Osteocyte (in vitro differentiated cells): ENCODE data around the gene DPP6. TPM values are rescaled to one million over a fixed set of nuclear protein-coding genes. Genes with fewer than 3 reads are reported as not detected.

ENCODE experiments used
- DNase-seq: peaks from one replicate; pipeline ENCODE4 v3.0.0; 2021; ENCODE audit warnings: mixed read lengths; ENCODE audit not compliant: unreplicated experiment; ENCODE audit errors: extremely low spot score
- H3K27ac Mint-ChIP-seq: one replicate; pipeline ENCODE4 v1.8.0; 2021; ENCODE audit warnings: mild to moderate bottlenecking, mixed read lengths; ENCODE audit not compliant: unreplicated experiment
- H3K27me3 Mint-ChIP-seq: one replicate; pipeline ENCODE4 v1.8.0; 2021; ENCODE audit warnings: mixed read lengths; ENCODE audit not compliant: unreplicated experiment
- H3K36me3 Mint-ChIP-seq: one replicate; pipeline ENCODE4 v1.8.0; 2021; ENCODE audit warnings: mixed read lengths; ENCODE audit not compliant: unreplicated experiment
- H3K4me1 Mint-ChIP-seq: one replicate; pipeline ENCODE4 v1.8.0; 2021; ENCODE audit warnings: mixed read lengths; ENCODE audit not compliant: unreplicated experiment
- H3K4me3 Mint-ChIP-seq: one replicate; pipeline ENCODE4 v1.8.0; 2021; ENCODE audit warnings: mild to moderate bottlenecking, moderate library complexity, mixed read lengths; ENCODE audit not compliant: unreplicated experiment
- H3K9me3 Mint-ChIP-seq: one replicate; pipeline ENCODE4 v1.8.0; 2021; ENCODE audit warnings: mixed read lengths; ENCODE audit not compliant: unreplicated experiment
- CTCF ChIP-seq: fragments of 200-600 bp; sonication (generic); IDR thresholded peaks from 2 replicates; pipeline ENCODE4 v1.5.0; 2021; ENCODE audit warnings: antibody characterized with exemption, mild to moderate bottlenecking, moderate library complexity
- total RNA-seq: library from RNA; stranded (reverse); gene quantifications from 2 replicates; pipeline ENCODE4 v1.2.1, GENCODE V29; 2021

DPP6 gene
- total RNA-seq, 1 donor from 2014 or later: not detected

GRCh38 chr7:154905615-154906014 is 853.4 kb downstream of the DPP6 start:
- DNase-seq: peak; percentile 77
- Mint-ChIP-seq H3K9me3 (peaks cover 36% of the 10 kb centered on the region), H3K27ac (no peak overlapping the region), H3K36me3 (no peaks in the 10 kb centered on the region), H3K4me3 (no peak overlapping the region), H3K27me3 (no peaks in the 10 kb centered on the region), H3K4me1 (no peaks in the 10 kb centered on the region)
- TF ChIP-seq CTCF: no peak

- TF ChIP-seq CTCF: no peak
- Mint-ChIP-seq H3K36me3 (no peaks in the 10 kb centered on the region), H3K27ac (no peak overlapping the region), H3K9me3 (peaks cover 35% of the 10 kb centered on the region), H3K4me3 (no peak overlapping the region), H3K27me3 (no peaks in the 10 kb centered on the region), H3K4me1 (no peaks in the 10 kb centered on the region)
- DNase-seq: no peak
These were observed 854.0 kb downstream of the DPP6 start for GRCh38 chr7:154906201-154906600.

- H3K4me1 Mint-ChIP-seq: no peaks in the 10 kb centered on the region
- H3K36me3 Mint-ChIP-seq: no peaks in the 10 kb centered on the region
- H3K9me3 Mint-ChIP-seq: peaks cover 34% of the 10 kb centered on the region
- no peaks in the 10 kb centered on the region for H3K27me3 Mint-ChIP-seq
- no peak for TF ChIP-seq CTCF
- H3K27ac Mint-ChIP-seq: no peak overlapping the region
- no peak overlapping the region for H3K4me3 Mint-ChIP-seq
- DNase-seq: peak; percentile 80
These were observed 854.6 kb downstream of the DPP6 start for GRCh38 chr7:154906736-154907355.

GRCh38 chr7:154907651-154908620 is 855.7 kb downstream of the DPP6 start:
- Mint-ChIP-seq H3K27me3 (no peaks in the 10 kb centered on the region), H3K4me3 (no peak overlapping the region), H3K36me3 (no peaks in the 10 kb centered on the region), H3K4me1 (no peaks in the 10 kb centered on the region), H3K9me3 (peaks cover 27% of the 10 kb centered on the region), H3K27ac (no peak overlapping the region)
- no peak for DNase-seq
- no peak for TF ChIP-seq CTCF
